Stimulated activated CD4-positive, alpha-beta T cell treated with anti-CD3 and anti-CD28 coated beads, Interleukin-2, amount 100 ng/mL, for 48 hours (primary cell): ENCODE data around the gene NAT14.
"Not testable (repeated sequence)": the region's sequence is repeated elsewhere in the genome, so short reads cannot be mapped to it uniquely, and the experiment has no call there.

Experiments used
- DNase-seq, 2 donors: peaks; one replicate each; pipeline ENCODE4 v3.0.0-alpha.2; 2020

NAT14 gene

DNA sequence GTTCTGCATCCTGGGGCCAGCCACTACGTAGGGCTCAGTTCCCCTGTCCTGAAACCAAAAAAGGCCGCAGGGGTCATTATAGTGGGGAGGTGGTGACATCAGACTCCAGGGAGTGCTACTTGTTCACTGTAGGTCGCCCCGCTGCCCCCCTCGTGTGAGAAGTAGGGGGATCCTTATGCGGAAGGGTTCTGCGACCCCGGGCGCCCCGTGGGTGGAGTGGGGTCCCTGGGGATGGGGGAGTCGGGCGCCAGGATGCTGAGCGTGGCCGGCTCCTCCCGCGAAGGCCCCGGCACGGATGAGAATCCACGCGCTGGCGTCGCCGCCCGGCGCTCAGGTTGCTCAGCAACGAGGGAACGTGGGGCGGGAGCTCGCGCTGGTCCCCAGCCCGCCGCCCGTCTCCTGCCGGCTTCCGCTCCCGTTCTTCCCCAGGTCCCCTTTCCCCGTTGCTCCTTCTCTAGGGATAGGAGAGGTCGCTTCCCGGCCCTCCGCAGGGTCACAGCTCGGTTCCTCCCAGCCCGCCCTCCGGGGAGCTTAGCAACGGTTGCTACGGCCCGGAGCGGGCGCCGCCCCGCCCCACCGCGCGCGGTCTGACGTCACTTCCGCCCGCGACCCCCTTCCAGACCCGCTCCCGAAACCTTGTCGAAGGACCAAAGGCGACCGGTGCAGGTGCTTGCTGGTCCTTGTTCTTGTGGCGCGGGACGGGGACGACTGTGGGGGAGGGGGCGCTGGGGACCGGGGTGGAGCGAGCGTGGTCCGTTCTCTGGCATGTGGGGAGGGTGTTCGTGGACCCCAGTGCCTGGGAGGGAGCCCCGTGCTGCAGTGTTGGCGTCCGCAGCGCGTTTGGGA is at the start of gene NAT14:
Gene NAT14 (plus strand): TSS at position 596 of the 846 bp plus-strand sequence. CDS start 521 bp downstream, outside the sequence.
- DNase-seq, result peak; percentile 58 to 62

- DNase-seq, result no peak
Observed at GRCh38 chr19:55436847-55437246, 48.1 kb upstream of the NAT14 start.

GRCh38 chr19:55437410-55437809 is 47.6 kb upstream of the NAT14 start:
- DNase-seq, result no peak

- no peak for DNase-seq
Observed at GRCh38 chr19:55439052-55439451, 45.9 kb upstream of the NAT14 start.

GRCh38 chr19:55440411-55441105 is 44.4 kb upstream of the NAT14 start:
- no peak for DNase-seq

DNA sequence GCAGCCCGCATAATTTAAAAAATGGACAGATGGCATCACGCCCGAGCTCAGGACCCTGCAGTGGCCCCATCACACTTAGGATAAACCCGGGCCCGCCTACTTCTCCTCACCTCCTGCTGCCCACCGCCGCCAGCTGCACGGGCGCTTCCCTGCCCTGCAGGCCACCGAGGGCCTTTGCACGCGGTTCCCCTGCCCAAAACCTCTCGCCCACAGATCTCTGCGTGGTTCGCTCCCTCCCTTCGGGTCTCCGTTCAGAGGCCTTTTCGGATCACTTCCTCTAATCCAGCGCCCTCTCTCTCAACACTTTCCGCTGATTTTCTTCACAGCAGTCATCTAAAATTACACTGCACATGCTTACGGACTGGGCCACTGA is 43.7 kb upstream of the NAT14 start:
- DNase-seq, result no peak

DNA sequence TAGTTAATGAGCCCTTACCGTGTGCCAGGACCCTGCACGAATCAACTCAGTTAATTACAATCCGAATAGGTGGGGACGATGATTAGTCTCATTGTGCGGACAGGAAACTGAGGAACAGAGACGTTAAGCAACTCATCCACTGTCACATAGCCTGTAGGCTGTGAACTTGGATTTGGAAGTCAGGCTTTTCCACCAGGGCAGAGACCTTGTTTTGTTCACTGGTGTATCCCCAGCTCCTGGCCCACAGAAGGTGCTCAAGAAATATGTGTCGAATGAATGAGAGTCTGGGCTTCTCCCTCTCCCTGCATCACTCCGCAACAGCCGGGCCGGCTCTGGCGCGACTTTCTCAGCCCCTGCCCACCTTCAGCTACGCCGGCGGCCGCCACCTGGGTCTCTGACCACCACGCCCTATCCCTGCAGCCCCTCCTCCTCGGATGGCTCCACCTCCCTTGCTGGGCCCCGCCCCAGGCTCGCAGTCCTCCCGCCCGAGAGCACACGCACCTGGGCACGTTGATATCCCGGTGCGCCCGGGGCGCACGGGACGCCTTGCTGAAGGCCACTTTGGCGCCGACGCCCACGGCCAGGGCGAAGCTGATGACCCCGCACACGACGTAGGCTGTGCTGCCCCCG is 43.2 kb upstream of the NAT14 start:
- no peak for DNase-seq

GRCh38 chr19:55442372-55442961 is 42.5 kb upstream of the NAT14 start:
- DNase-seq, result no peak

GRCh38 chr19:55443045-55443823 is 41.8 kb upstream of the NAT14 start, which contains the start of gene SHISA7:
Gene SHISA7, minus strand, starts transcription at chr19:55443300. Its CDS starts 437 bp downstream, at chr19:55442863.
- no peak for DNase-seq

- DNase-seq, result no peak
Observed at GRCh38 chr19:55443824-55444480, 41.0 kb upstream of the NAT14 start.

GRCh38 chr19:55444646-55445045 is 40.3 kb upstream of the NAT14 start:
- DNase-seq, result no peak

DNA sequence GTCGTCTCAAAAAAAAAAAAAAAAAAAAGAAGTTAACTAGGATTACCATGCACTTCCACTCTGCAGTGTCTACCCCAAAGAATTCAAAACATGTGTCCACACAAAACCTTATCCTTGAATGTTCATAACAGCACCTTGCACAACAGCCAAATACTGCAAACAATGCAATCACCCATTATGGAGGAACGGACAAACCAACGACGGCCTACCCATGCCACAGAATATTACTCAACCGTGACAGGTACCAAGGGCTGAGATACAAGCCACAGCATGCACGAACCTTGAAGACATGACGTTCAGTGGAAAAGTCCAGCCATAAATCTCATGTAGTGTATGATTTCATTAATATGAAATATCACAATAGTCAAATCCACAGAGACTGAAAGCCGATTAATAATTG is 38.9 kb upstream of the NAT14 start:
- no peak for DNase-seq

- no peak for DNase-seq
Observed at GRCh38 chr19:55447421-55448174, 37.4 kb upstream of the NAT14 start.

GRCh38 chr19:55448175-55448490 is 36.9 kb upstream of the NAT14 start:
- DNase-seq, result not testable (repeated sequence)

GRCh38 chr19:55449469-55449868 is 35.5 kb upstream of the NAT14 start:
- DNase-seq, result no peak

DNA sequence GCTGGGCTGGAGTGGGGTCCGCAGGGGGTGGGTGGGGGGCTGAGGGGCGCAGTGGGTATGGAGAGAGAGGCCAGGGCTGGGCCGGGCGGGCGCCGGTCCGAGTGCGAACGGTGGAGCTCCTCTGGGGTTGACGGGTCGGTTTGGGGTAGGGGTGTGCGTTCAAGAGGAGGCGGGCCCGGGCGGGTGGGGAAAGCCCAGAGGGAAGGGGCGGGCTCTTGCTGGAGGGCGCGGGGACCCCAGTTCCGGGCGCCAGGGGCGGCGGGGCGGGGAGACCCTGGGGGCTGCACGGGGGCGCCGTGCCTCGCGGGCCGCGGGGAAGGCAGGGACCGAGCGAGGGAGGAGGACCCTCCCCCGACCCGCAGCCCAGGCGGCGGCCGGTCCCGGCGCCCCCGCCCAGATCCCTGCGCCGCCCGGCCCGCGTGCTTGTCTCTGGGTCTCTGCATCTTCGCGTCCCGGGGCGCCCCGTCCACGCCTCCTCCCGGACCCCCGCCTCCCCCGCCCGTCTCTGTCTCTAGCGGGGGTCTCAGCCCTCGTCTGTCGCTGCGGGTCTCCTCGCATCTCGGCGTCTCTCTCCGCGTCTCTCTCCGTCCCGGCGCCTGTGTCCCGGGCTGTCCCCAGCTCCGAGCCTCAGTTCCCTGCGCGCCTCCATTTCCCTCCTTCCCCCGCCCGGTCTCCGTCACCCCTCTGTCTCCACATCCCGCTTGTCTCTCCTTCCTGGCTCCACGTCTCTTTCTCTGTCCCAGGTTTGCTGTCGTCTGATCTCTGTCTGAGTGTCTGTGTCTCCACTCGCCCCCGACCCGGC is 33.6 kb upstream of the NAT14 start:
- no peak for DNase-seq

- no peak for DNase-seq
Observed at GRCh38 chr19:55451965-55452748, 32.8 kb upstream of the NAT14 start.

DNA sequence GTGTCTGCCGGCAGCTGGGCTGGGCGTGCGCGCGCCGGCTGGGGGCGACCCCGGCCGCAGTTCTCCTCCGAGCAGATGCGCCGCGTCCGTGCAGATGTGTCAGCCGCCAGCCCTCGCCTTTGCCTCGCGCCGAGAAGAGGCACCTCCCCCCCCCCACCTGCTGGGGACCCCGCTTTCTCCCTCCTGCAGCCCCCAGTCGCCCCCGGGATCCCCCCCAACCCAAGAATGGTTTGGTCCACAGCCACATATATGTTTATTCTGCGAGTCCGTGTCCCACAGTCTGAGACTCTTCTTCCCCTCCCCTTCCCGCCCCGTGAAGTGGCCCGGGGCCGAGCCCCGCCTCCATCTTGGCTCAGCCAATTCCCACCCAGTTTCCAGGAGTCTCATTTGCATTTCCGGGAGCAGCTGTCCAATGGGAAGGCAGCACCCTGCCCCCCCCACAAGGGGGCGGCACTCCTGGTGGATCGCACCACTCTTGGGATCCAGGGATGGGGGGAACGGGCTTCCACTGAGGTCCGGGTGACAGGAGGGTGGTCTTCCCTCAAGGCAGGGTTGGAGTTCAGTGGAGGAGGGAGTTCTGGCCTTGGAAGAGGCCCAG is 32.1 kb upstream of the NAT14 start:
- peak in 1 of 2 donors; percentile 22 for DNase-seq
